HEK293 (cell line): ENCODE results near the gene ZNF862.

ENCODE experiments used
- CTCF ChIP-seq: fragments of 450-650 bp; formaldehyde crosslinking; IDR thresholded peaks from 2 replicates; pipeline ENCODE4 v1.5.1; 2016; ENCODE audit warnings: missing biosample characterization, missing genetic modification characterization
- GLIS1 ChIP-seq: fragments of 450-650 bp; formaldehyde crosslinking; IDR thresholded peaks from 2 replicates; pipeline ENCODE4 v1.5.1; 2016; ENCODE audit warnings: missing biosample characterization, missing genetic modification characterization
- HOXA7 ChIP-seq: sonication (generic); formaldehyde crosslinking; IDR thresholded peaks from 2 replicates; pipeline ENCODE4 v1.8.1; 2022; ENCODE audit warnings: missing genetic modification reagents, borderline replicate concordance
- INSM2 ChIP-seq: fragments of 450-650 bp; formaldehyde crosslinking; IDR thresholded peaks from 2 replicates; pipeline ENCODE4 v1.5.1; 2016; ENCODE audit warnings: missing biosample characterization, missing genetic modification characterization
- PATZ1 ChIP-seq: fragments of 450-650 bp; formaldehyde crosslinking; IDR thresholded peaks from 2 replicates; pipeline ENCODE4 v1.5.1; 2016; ENCODE audit warnings: missing biosample characterization, missing genetic modification characterization
- ZBTB26 ChIP-seq: fragments of 450-650 bp; formaldehyde crosslinking; optimal IDR thresholded peaks from 2 replicates; pipeline ENCODE3; 2016; ENCODE audit warnings: missing biosample characterization, mild to moderate bottlenecking, missing genetic modification characterization
- ZNF335 ChIP-seq: fragments of 450-650 bp; formaldehyde crosslinking; conservative IDR thresholded peaks from 2 replicates; pipeline ENCODE4 v1.5.1; 2016; ENCODE audit warnings: missing biosample characterization, missing genetic modification characterization
- ZNF354C ChIP-seq: fragments of 450-650 bp; formaldehyde crosslinking; IDR thresholded peaks from 2 replicates; pipeline ENCODE4 v1.5.1; 2016; ENCODE audit warnings: missing biosample characterization, missing genetic modification characterization, low read depth, borderline replicate concordance
- ZNF501 ChIP-seq: fragments of 450-650 bp; formaldehyde crosslinking; IDR thresholded peaks from 2 replicates; pipeline ENCODE4 v1.5.1; 2016; ENCODE audit warnings: missing biosample characterization, missing genetic modification characterization
- ZNF600 ChIP-seq: fragments of 450-650 bp; formaldehyde crosslinking; IDR thresholded peaks from 2 replicates; pipeline ENCODE4 v1.5.1; 2016; ENCODE audit warnings: missing biosample characterization, missing genetic modification characterization
- ZNF830 ChIP-seq: fragments of 450-650 bp; IDR thresholded peaks from 2 replicates; pipeline ENCODE4 v1.5.0; 2018; ENCODE audit warnings: missing biosample characterization, missing genetic modification characterization, low read depth, mild to moderate bottlenecking, moderate library complexity
- ZSCAN4 ChIP-seq: fragments of 450-650 bp; formaldehyde crosslinking; IDR thresholded peaks from 2 replicates; pipeline ENCODE4 v1.5.1; 2017; ENCODE audit warnings: missing biosample characterization, missing genetic modification characterization

- TF ChIP-seq PATZ1 (tag by site-specific recombination) (no peak), INSM2 (tag by site-specific recombination) (no peak), CTCF (tag by site-specific recombination) (no peak), ZBTB26 (tag by site-specific recombination) (no peak), ZNF600 (no peak), ZNF830 (tag by site-specific recombination) (no peak), ZNF354C (tag by site-specific recombination) (no peak), HOXA7 (no peak), ZNF501 (no peak), ZSCAN4 (no peak), ZNF335 (tag by site-specific recombination) (no peak), GLIS1 (tag by site-specific recombination) (no peak)
These were observed 48.0 kb upstream of the ZNF862 start for GRCh38 chr7:149790146-149790548.
